ENCODE measurements around the gene ADGRE1.

The ADGRE1 gene

GRCh38 chr19:6987850-6988249 is 100.5 kb downstream of the ADGRE1 start (continued):
- TF ChIP-seq ZNF48 (tag by site-specific recombination; IDR thresholded peaks at IDR 0.05): no peak
- TF ChIP-seq ATF2 (tag by site-specific recombination; IDR thresholded peaks at IDR 0.05; ENCODE audit: low read depth): no peak
- no peak for TF ChIP-seq OVOL3 (tag by site-specific recombination; IDR thresholded peaks at IDR 0.05)
- no peak for TF ChIP-seq ZNF18 (tag by site-specific recombination; IDR thresholded peaks at IDR 0.05)
- no peak for TF ChIP-seq ZNF146 (tag by site-specific recombination; IDR thresholded peaks at IDR 0.05)

GRCh38 chr19:6988257-6988656 is 100.9 kb downstream of the ADGRE1 start:
- no peaks in the 10 kb centered on the region for H3K9me3 ChIP-seq (ENCODE audit: control insufficient read depth, insufficient read depth, low read depth, low read length)
- no peaks in the 10 kb centered on the region for H3K4me1 ChIP-seq (ENCODE audit: control insufficient read depth, insufficient read depth, low read length)
- no peak overlapping the region for H3K27ac ChIP-seq (ENCODE audit: extremely low read depth, low read depth, low read length)
- POLR2A ChIA-PET: no interaction called here
- no peaks in the 10 kb centered on the region for H3K36me3 ChIP-seq (ENCODE audit: control insufficient read depth in 2 of 2, insufficient read depth in 1 of 2, low read length in 2 of 2)
- H3K4me3 ChIP-seq (ENCODE audit: low read depth, low read length): no peak overlapping the region
- CTCF ChIA-PET: interaction anchor here (0.6 to 0.9 kb wide), 2 partner anchors 12 to 286 kb away, joined by 3 to 6 read pairs; no protein-coding TSS in a partner anchor
- TF ChIP-seq PBX3 (CRISPR knock-in tag; IDR thresholded peaks at IDR 0.05) (no peak), TSHZ1 (tag by site-specific recombination; IDR thresholded peaks at IDR 0.05; ENCODE audit: borderline replicate concordance) (no peak), ZNF133 (tag by site-specific recombination; IDR thresholded peaks at IDR 0.05) (no peak), ZNF335 (tag by site-specific recombination; conservative IDR thresholded peaks at IDR 0.05) (no peak), ZNF701 (tag by site-specific recombination; IDR thresholded peaks at IDR 0.05) (no peak), ZNF148 (tag by site-specific recombination; IDR thresholded peaks at IDR 0.05; ENCODE audit: borderline replicate concordance) (no peak), ZNF501 (tag by site-specific recombination; IDR thresholded peaks at IDR 0.05) (no peak), ZNF621 (tag by site-specific recombination; IDR thresholded peaks at IDR 0.05) (no peak), ZNF140 (tag by site-specific recombination; IDR thresholded peaks at IDR 0.05) (no peak), ZBTB21 (tag by site-specific recombination; IDR thresholded peaks at IDR 0.05) (no peak), ZNF629 (tag by site-specific recombination; IDR thresholded peaks at IDR 0.05) (no peak), ZNF354C (tag by site-specific recombination; IDR thresholded peaks at IDR 0.05; ENCODE audit: borderline replicate concordance, low read depth) (no peak), ZNF138 (tag by site-specific recombination; IDR thresholded peaks at IDR 0.05; ENCODE audit: borderline replicate concordance) (no peak), ZEB2 (tag by site-specific recombination; IDR thresholded peaks at IDR 0.05) (no peak), MYNN (tag by site-specific recombination; IDR thresholded peaks at IDR 0.05; ENCODE audit: borderline replicate concordance) (no peak), ZBTB11 (tag by site-specific recombination; conservative IDR thresholded peaks at IDR 0.05; ENCODE audit: low read depth) (no peak), ZNF558 (tag by site-specific recombination; IDR thresholded peaks at IDR 0.05) (no peak), ZIC2 (tag by site-specific recombination; IDR thresholded peaks at IDR 0.05) (no peak), IKZF3 (tag by site-specific recombination; IDR thresholded peaks at IDR 0.05) (no peak)
